Activated naive CD4-positive, alpha-beta T cell treated with Interleukin-2 at 50 U/mL for 16 hours (primary cell): ENCODE measurements around the gene RPS24.
"Not testable (repeated sequence)": the region's sequence is repeated elsewhere in the genome, so short reads cannot be mapped to it uniquely, and the experiment has no call there.

Experiments
- DNase-seq: peaks from one replicate; pipeline ENCODE4 v3.0.0-alpha.2; 2020

RPS24 gene

DNA sequence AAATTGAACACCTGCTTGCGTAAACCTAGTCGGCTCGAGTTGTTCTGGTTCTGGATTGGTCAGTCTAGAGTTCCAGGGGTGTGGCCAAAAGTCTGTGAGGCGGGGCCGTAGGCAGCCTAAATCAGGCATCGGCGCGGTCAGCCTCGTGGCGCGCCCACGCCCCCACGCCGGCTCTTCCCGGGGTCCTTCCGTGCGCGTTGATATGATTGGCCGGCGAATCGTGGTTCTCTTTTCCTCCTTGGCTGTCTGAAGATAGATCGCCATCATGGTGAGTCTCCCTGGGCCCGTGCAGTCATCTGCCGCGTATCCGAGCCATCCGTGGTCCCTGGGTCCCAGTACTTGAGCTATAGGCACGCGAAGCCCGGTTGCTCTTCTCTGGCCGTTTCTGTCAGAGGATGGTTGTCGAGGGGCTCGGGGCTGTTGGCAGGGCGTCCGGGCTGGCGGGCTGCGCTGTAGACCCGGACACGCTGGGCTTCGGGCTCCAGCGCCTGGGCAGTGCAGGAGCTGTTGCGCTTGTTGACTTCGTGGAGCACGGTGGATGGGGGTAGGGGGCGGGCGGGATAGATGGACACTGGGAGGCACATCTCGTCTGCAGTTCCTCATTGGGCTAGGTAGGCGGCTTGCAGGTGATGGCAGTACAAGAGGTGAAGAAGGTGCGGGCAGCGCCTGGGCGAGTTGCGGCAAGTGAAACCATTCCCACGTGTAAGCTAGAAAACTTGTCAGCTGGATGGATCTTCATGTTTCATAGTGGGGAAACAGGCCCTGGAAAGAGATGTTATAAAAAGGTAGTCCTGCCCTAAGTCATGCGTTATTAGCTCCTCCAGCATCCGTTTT is at the start of gene RPS24:
RPS24 (plus strand) TSS at position 227 of the 834 bp plus-strand sequence; CDS start at position 266, 39 bp downstream.
- DNase-seq = peak; percentile 96

DNA sequence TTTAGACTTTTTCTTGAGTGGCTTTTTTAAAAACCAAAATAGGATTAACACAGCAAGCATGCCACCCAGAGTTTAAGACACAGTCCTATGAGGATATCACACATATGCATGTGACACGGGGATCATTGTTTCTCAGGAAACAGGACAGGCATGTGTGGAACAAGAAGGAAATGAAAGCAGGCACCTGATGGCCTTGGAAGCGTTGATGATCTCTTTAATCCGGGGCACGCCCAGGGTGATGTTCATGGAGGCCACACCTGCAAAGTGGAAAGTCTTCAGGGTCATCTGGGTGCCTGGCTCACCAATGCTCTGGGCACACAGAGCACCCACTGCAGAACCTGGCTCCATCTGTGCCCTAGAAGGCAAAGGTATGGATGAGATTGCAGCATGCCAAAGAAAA is 48.7 kb upstream of the RPS24 start:
- DNase-seq = no peak

DNA sequence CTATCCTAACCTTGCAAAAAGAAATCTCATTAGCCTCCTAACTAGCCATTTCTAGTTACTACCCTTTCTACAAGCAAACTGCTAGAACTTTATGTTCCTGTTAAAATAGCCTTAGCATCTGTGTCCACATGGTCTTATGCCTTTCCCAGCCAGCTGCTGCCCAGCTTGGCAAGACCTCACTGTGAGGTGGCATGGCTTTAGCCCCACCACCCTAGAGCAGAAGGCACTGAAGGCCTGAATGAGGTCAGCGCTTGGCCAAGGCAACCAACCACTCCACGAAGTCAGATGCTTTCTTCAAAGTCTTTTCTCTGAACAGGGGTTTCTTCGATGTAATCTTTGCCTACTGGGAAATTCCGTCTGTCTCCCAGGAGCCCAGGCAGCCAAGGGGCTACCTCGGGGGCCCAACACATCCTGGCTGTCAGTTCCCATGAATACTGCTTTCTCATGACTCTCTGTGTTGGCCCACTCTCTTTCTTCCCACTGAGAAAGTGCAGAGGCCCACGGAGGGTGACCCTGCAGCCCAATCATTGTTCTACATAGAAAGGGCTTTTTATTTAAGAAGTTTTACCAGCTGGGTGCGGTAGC is 45.9 kb upstream of the RPS24 start:
- no peak for DNase-seq

DNA sequence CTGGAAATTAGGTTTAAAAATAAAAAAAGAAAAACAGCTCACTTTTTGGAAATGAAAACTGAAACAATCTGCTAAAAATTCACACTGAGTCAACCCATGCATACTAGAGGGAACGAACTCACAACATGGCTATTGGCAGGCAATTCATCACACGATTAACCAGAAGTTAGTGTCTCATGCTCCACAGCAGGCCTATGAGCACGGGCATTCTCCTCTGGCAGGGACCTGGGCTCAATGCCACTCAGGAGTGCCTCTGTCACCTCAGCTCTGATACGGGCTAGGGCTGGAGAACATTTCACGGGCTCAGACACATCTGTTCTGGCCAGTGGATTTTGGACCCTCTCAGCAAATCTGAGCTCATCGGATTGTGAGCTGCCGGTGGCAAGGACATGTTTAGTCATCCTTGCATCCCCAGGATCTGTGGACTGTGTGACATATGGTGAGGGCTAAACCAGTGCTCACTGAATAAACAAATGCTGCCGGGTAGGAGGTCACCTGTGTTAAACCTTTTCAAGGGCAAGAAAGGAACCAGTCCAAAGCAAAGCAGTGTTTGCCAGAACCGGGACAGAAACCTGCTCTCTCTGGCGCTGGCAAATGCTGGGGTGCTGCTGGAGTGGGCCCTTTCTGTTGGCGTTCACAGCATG is 44.5 kb upstream of the RPS24 start:
- no peak for DNase-seq

DNA sequence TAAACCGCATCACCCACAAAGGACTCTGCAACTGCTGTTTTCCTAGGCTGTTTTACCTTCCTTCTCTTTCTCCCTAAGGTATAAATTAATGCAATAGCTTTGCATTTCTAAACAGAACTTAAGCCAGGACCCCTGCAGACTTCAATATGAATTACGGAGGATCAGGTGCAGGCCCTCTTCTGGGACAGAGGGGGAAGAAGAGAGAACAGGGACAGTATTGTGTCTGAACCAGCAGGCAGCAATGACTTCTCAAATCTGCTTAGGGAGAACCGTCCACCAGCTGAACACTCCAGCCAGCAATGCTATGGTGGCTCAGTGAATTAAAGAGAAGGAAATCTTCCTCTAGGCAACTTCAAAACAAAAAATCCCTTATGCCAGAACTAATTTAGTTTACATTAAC is 40.0 kb upstream of the RPS24 start:
- no peak for DNase-seq

DNA sequence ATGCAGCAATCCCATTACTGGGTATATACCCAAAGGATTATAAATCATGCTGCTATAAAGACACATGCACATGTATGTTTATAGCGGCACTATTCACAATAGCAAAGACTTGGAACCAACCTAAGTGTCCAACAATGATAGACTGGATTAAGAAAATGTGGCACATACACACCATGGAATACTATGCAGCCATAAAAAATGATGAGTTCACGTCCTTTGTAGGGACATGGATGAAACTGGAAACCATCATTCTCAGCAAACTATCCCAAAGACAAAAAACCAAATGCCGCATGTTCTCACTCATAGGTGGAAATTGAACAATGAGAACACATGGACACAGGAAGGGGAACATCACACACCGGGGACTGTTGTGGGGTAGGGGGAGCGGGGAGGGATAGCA is 34.9 kb upstream of the RPS24 start:
- DNase-seq = not testable (repeated sequence)

DNA sequence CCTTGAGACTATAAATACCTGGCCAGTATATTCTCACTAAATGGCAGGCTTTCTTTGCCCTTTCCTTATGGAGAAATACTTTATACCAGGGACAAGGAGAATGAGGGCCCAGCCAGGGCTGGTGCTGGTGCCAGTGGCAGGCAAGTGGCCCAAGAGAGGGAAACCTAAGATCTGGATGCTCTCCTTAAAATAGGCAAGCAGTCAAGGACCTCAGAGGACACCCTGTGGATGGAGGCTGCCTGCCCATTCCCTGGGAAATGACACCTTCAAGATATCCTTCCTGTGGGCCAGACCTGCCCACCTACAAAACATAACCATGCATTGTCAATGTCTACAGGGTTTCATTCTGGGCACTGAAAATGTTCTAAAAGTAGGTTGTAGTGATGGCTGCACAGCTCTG is 33.5 kb upstream of the RPS24 start:
- no peak for DNase-seq

DNA sequence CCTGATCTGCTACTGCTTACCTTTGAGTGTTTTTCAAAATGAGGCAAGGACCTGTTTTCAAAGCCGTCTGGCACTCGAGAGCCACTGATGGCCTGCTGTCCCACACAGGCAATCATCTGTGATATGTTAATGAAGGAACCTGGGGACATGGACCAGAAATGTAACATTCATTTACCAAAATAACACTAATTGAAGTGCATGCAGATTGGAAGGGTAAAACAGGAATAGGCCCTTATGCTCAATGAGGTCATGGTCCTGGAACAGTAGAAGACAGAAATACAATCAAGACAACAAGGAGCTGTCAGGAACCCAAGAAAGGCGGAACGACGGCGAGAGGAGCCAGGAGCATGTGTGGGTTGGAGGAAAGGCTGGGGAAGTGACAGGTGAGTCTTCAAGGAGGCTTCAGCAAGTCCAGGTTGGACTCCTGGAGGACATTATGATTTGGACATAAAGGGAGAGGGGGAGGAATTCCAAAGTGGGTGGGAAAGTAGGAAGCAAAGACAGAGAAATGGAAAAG is 32.6 kb upstream of the RPS24 start:
- DNase-seq = no peak

DNA sequence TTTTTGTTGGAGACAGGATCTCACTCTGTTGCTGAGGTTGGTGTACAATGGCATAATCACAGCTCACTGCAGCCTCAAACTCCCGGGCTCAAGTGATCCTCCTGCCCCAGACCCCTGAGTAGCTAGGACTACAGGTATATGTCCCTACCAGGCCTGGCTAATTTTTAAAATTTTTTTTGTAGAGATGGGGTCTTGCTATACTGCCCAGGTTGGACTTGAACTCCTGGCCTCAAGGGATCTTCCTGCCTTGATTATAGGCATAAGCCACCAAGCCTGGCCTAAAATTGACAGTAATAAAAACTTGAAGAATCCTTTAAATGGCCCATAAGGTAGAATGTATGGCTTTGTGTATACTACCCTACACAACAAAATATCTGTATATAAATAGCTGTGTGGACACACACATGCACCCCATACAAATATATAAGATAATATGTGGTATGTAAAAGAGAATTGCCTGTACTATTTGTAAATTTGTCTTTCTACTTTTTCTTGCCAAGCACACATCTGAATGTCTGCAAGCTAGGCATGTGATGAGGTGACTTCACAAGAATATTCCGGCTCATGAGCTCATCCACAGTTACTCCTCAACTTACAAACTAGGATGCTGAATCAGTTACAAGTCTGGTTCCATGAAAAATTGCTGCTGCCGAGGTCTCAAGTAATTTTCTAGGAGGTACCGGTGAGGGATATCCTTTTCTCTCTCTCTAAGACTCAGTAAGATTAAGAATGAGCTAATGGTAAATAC is 30.9 kb upstream of the RPS24 start:
- DNase-seq = no peak

DNA sequence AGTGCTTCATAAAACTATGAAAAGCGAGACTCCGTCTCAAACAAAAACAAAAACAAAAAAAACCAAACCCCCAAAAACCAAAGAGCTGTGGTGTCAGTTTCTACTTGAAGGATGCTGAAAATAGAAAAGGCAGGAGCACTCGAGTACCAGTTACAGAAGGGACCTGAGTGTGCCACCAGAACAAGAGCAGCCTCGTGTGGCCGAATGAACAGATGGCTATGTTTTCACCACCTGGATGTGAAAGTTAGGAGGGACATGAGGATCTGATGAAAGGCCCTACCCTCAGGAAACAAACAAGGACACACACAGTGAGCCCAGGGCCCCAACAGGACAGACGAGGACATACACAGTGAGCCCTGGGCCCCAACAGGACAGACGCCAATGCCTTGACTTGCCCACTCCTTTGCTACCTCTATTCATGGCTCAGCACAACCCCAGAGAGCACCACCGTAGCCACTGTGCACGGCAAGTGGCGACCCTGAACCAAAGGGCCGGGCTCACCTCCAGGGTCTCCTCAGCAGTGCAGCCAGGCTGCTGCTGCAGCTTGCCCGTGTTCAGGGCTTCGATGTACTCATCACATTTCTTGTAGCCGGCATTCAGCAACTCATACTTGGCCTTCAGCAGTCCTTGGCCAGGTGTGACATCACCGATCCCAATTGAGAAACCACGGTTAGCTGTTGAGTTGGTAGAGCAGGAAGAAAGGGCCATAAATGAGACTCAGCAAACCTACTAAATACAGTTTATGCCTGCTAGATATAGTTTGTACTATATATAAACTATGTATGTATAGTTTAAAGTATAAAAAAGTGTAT is 29.2 kb upstream of the RPS24 start:
- DNase-seq = no peak

DNA sequence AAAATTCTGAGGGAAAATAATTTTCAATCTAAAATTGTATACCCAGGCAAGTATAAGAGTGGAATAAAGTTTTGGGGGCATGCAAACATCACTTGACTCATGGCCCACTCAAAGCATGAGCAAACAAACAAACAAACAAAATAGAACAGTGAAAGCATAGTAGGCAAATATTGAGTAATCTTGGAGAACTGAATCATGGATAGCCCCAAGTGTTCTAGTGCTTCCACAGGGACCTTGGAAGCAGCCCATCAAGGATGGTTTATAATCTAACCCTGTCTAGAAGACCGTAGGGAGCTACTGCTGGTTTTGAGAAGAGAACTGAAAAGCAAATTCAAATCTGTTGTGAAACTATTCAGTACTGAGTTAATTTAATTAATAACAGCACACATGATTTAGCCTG is 26.5 kb upstream of the RPS24 start:
- no peak for DNase-seq

DNA sequence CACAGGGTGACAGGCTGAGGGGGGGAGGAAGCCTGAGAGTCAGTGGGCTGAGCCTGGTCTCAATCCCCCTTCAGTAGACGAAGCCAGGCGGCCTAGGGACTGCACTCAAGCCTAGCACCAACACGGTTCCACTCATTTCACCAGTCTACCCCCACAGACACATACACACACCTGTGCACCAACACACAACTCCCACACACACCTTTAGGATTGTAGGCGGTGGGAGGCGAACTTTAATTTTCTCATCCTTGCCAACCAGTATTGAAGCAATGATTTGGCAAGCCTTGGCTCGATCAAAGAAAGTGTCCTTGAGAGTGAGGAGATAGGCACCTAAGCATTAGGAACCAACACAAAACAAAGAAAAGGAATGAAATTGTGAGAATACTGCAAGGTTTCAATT is 24.0 kb upstream of the RPS24 start:
- DNase-seq = no peak

DNA sequence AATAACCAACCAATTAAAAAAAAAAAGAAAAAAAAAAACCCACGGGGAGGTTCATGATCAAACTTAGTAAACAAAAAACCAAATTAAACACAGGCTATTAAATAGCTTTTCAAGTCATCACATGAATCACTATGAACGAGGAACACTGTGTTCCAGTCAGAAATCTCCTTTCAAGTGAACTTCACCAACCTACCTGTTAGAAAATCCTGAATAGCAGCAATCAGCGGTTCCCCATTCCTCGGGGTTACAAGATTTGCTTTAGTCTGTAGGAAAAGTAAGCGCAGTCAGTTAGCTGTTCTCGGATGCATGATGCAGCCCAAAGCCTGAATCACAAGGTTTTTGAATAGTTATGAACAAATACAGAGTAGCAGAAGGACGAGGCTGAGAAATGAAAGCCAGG is 23.4 kb upstream of the RPS24 start:
- DNase-seq = no peak

DNA sequence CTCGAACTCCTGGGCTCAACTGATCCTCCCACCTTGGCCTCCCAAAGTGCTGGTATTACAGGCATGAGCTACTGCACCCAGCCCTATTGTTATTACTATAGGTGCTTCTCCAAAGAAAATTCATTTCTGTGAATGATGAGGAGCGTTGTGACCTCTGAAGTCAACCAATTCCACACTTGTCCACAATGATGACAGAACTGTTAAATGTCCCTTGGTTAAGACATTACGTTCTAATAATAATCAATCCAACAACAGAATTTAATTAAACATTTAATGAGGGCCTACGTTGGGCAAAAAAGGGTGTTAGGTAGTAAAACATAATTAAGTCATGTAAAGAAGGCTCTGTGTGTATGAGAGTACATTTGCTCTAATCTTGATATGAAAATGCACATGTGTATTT is 22.6 kb upstream of the RPS24 start:
- no peak for DNase-seq

DNA sequence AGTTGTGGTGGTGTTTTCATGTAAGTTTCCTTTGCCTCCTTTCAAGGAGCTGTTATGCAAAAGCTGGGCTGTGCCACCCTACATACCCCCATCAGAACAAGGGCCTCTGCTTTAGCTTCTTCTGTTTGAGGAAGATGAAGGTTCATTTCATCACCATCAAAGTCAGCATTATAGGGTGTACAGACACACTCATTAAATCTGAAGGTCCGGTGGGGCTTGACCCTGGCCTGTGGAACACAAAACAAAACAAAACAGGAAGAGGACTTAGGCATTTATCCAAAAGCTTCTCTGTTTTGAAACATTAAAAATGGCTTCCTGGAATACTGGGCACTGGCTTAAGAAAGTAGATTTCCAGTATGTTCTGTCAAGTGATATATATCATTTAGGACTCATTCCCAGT is 20.1 kb upstream of the RPS24 start:
- DNase-seq = no peak

DNA sequence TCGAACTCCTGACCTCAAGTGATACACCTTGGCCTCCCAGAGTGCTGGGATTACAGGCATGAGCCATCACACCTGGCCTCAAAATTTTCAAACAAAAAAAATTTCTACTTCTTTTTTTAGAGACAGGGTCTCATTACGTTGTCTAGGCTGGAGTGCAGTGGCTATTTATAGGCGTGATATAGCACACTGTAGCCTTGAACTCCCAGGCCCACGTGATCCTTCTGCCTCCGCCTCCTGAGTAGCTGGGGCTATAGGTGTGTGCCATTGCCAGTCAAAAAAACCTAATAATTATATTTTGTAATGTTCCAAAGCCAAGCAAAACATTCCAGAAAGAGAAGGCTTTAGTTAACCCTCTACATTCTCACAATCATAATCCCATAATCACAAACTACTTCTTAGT is 18.1 kb upstream of the RPS24 start:
- no peak for DNase-seq

DNA sequence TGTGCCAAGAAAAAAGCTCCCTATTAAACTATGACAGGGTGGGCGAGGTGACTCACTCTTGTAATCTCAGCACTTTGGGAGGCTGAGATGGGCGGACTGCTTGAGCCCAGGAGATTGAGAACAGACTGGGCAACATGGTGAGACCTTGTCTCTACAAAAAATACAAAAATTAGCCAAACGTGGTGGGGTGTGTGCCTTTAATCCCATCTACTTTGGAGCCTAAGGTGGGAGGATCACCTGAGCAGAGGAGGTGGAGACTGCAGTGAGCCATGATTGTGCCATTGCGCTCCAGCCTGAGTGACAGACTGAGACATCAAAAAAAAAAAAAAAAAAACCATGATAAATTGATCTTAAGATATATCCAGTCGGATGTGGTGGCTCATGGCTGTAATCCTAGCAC is 15.8 kb upstream of the RPS24 start:
- no peak for DNase-seq

DNA sequence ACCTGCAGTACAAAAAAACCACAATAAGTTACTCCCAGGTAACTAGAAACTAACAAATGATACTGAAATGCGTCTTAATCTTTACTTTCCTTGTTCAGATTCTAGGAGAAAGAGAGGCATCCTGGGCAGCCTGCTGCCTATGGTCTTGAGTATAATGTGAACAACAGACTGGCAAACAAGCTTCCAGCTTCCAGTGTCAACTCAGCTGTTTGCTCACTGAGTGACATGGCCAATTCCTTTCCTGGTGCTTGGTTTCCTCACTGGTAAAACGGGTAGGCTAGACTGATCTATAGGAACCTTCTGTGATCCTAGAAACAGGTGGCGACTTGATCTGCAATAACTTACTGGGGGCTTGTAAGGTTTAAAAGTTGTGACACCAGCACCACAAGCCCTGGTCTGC is 14.4 kb upstream of the RPS24 start:
- DNase-seq = no peak

DNA sequence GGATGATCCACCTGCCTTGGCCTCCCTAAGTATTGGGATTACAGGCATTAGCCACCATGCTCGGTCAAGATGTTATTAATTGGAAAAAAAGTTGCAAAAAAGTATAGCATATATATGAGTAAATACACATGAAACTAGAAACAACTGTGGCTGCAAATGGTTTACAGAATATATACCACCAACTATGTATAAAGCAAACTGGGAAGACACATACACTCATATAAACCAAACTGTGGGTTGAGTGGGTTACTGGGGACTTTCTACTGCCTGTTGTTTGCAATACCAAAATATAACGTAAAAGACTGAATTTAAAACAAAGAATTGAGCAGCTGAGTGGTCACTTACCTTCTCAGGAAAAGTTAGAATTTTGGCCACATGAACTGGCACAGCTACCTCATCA is 12.5 kb upstream of the RPS24 start:
- no peak for DNase-seq

DNA sequence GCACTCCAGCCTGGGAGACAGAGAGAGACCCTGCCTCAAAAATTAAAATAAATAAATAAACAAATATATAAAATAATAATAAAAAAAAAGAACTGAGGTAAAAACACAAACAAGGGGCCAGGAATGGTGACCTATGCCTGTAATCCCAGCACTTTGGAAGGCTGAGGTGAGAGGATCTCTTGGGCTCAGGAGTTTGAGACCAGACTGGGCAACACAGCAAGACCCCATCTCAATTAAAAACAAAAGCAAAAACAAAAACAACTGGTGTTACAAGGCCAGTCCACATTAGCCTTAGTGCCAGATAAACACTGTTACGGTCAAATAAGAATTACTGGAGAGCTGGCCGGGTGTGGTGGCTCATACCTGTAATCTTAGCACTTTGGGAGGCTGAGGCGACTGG is 9.9 kb upstream of the RPS24 start:
- no peak for DNase-seq

DNA sequence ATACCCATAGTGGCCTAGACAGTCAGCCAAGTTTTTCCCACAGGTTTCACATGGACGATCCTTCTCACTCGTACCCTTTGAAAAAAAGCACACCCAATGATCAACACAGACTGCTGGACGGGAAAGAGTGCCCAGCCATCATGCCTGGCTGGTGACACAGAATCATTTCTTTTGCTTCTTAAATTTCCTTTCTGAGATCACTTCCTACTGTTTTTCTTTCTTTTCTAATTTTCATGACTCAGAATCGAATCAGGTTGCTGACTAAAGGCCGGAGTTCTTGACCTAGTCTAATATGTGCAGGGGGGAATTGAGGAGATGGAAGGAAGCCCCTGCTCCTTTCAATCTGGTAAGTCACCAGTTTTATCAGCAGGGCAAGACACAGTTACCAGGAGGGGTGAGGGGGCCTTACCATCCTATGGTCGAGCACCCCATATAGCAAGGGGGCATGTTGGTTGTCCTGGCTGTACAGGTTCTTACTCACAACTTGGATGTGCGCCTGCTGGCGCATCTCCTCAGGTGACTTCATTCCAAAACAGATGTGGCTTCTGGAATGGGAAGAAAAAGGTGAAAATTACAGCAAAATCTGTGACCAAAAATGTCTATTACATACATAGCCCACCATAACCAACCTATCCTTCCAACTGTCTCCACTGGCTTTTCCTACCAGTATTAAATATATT is 7.8 kb upstream of the RPS24 start:
- no peak for DNase-seq
